SK-N-SH (cell line): ENCODE results near the gene FRMD6. TPM values are rescaled to one million over a fixed set of nuclear protein-coding genes. Genes with fewer than 3 reads are reported as not detected.

Source experiments
- CTCF ChIA-PET: fragments of 300-600, 350-600 bp; formaldehyde crosslinking; extraction: SDS; loops from one replicate; lab custom pipeline; 2021; lab: Yijun Ruan, JAX
- POLR2A ChIA-PET: fragments of 350-600 bp; sonication (Branson Sonifier 250); formaldehyde crosslinking; extraction: SDS; loops from one replicate; lab custom pipeline; 2020; ENCODE audit warnings: antibody characterized with exemption, inconsistent platforms; lab: Yijun Ruan, JAX
- DNase-seq: peaks from one replicate; pipeline ENCODE4 v3.0.0; 2012
- H2AFZ ChIP-seq: fragments of 200-600 bp; sonication (generic); 2 replicates; pipeline ENCODE4 v1.8.1; 2016; ENCODE audit warnings: antibody characterized with exemption, mild to moderate bottlenecking, low read depth
- H3F3A ChIP-seq: fragments of 200-600 bp; sonication (generic); replicated peaks from 2 replicates; pipeline ENCODE3; 2016; ENCODE audit warnings: antibody characterized with exemption, mild to moderate bottlenecking; ENCODE audit not compliant: insufficient read depth
- H3K27ac ChIP-seq, 2 experiments: fragments of 200-500 bp in 1 of 2; fragments of 200-600 bp in 1 of 2; sonication (Bioruptor generic) in 1 of 2; sonication (generic), shearing (Covaris generic) in 1 of 2; 2 replicates each; pipeline versions ENCODE4 v1.5.1 to v1.6.1; 2014 to 2016; ENCODE audit warnings: low read depth in 2 of 2, inconsistent platforms in 1 of 2, low read length in 1 of 2, mild to moderate bottlenecking in 1 of 2, mixed read lengths in 1 of 2
- H3K27me3 ChIP-seq: fragments of 200-600 bp; sonication (generic), shearing (Covaris generic); 2 replicates; pipeline ENCODE4 v1.6.1; 2016; ENCODE audit warnings: mixed run types; ENCODE audit not compliant: insufficient read depth
- H3K36me3 ChIP-seq, 2 experiments: fragments of 200-500 bp in 1 of 2; fragments of 200-600 bp in 1 of 2; sonication (Bioruptor generic) in 1 of 2; sonication (generic) in 1 of 2; replicated peaks in 1 of 2; 2 replicates each; pipeline versions ENCODE3 to v1.5.1; 2014 to 2016; ENCODE audit warnings: low read length in 1 of 2, mild to moderate bottlenecking in 1 of 2; ENCODE audit not compliant: insufficient read depth in 2 of 2, control insufficient read depth in 1 of 2
- H3K4me1 ChIP-seq, 2 experiments: fragments of 200-500 bp in 1 of 2; fragments of 200-600 bp in 1 of 2; sonication (Bioruptor generic) in 1 of 2; sonication (generic), shearing (Covaris generic) in 1 of 2; 2 replicates each; pipeline versions ENCODE4 v1.5.1 to v1.6.1; 2014 to 2016; ENCODE audit warnings: low read depth in 1 of 2, low read length in 1 of 2, mixed run types in 1 of 2; ENCODE audit not compliant: insufficient read depth in 2 of 2, control insufficient read depth in 1 of 2
- H3K4me2 ChIP-seq: fragments of 200-600 bp; sonication (generic), shearing (Covaris generic); 2 replicates; pipeline ENCODE4 v1.6.1; 2017; ENCODE audit warnings: mixed run types
- H3K4me3 ChIP-seq, 2 experiments: fragments of 200-500 bp in 1 of 2; fragments of 200-600 bp in 1 of 2; sonication (Bioruptor generic) in 1 of 2; sonication (generic), shearing (Covaris generic) in 1 of 2; 2 replicates each; pipeline versions ENCODE4 v1.5.1 to v1.8.1; 2014 to 2016; ENCODE audit warnings: low read depth in 2 of 2, inconsistent platforms in 1 of 2, low read length in 1 of 2, mild to moderate bottlenecking in 1 of 2, mixed read lengths in 1 of 2, moderate library complexity in 1 of 2
- H3K79me2 ChIP-seq: fragments of 200-600 bp; sonication (generic); 2 replicates; pipeline ENCODE4 v1.8.1; 2017; ENCODE audit warnings: mild to moderate bottlenecking; ENCODE audit not compliant: insufficient read depth
- H3K9ac ChIP-seq: fragments of 200-600 bp; sonication (generic); 2 replicates; pipeline ENCODE4 v1.6.1; 2017; ENCODE audit warnings: mixed run types
- H3K9me2 ChIP-seq: fragments of 200-600 bp; sonication (generic); 2 replicates; pipeline ENCODE4 v1.6.1; 2017; ENCODE audit warnings: mixed run types
- H3K9me3 ChIP-seq: fragments of 200-600 bp; sonication (generic); 2 replicates; pipeline ENCODE4 v1.6.1; 2017; ENCODE audit warnings: mixed run types, mild to moderate bottlenecking, moderate library complexity
- H4K20me1 ChIP-seq: fragments of 200-600 bp; sonication (generic); 2 replicates; pipeline ENCODE4 v1.6.1; 2017; ENCODE audit warnings: mild to moderate bottlenecking, mixed run types; ENCODE audit not compliant: insufficient read depth
- CTCF ChIP-seq: fragments of 200-600 bp; sonication (generic); IDR thresholded peaks from 2 replicates; pipeline ENCODE4 v1.6.1; 2017; ENCODE audit warnings: antibody characterized with exemption, mild to moderate bottlenecking, moderate library complexity
- EP300 ChIP-seq, 2 experiments: IDR thresholded peaks; 2 replicates each; pipeline versions ENCODE4 v1.4.0 to v1.6.1; 2012; ENCODE audit warnings: borderline replicate concordance in 1 of 2, low read depth in 1 of 2, low read length in 1 of 2
- EZH2phosphoT487 ChIP-seq: fragments of 200-600 bp; sonication (generic); IDR thresholded peaks from 2 replicates; pipeline ENCODE4 v1.6.1; 2017; ENCODE audit warnings: low read depth, mixed run types, mild to moderate bottlenecking, antibody characterized with exemption, moderate library complexity, borderline replicate concordance
- FOSL2 ChIP-seq: IDR thresholded peaks from 2 replicates; pipeline ENCODE4 v1.4.0; 2012; ENCODE audit warnings: low read depth, mild to moderate bottlenecking, moderate library complexity, borderline replicate concordance
- FOXJ3 ChIP-seq: sonication (generic); formaldehyde crosslinking; IDR thresholded peaks from 2 replicates; pipeline ENCODE4 v1.5.1; 2020; ENCODE audit warnings: mild to moderate bottlenecking, missing genetic modification reagents
- MEF2A ChIP-seq: IDR thresholded peaks from 2 replicates; pipeline ENCODE4 v1.4.0; 2012; ENCODE audit warnings: low read depth, borderline replicate concordance
- PBX3 ChIP-seq: IDR thresholded peaks from 2 replicates; pipeline ENCODE4; 2012
- POLR2AphosphoS5 ChIP-seq: IDR thresholded peaks from 2 replicates; pipeline ENCODE4 v1.6.1; 2012; ENCODE audit warnings: low read depth, low read length
- RCOR1 ChIP-seq: fragments of 150-350 bp; IDR thresholded peaks from 2 replicates; pipeline ENCODE4 v1.6.1; 2017; ENCODE audit warnings: antibody characterized with exemption, low read length
- RFX5 ChIP-seq: IDR thresholded peaks from 2 replicates; pipeline ENCODE4 v1.6.1; 2012; ENCODE audit warnings: mild to moderate bottlenecking, improper control_type of control experiment, low read length
- RXRA ChIP-seq: IDR thresholded peaks from 2 replicates; pipeline ENCODE4 v1.4.0; 2012; ENCODE audit warnings: low read depth, mild to moderate bottlenecking, borderline replicate concordance
- SIN3A ChIP-seq: IDR thresholded peaks from 2 replicates; pipeline ENCODE4 v1.6.1; 2012; ENCODE audit warnings: low read depth, mild to moderate bottlenecking, low read length, moderate library complexity, borderline replicate concordance
- TAF1 ChIP-seq: IDR thresholded peaks from 2 replicates; pipeline ENCODE4 v1.6.1; 2012; ENCODE audit warnings: low read depth, mild to moderate bottlenecking, low read length, moderate library complexity, borderline replicate concordance
- TCF12 ChIP-seq: IDR thresholded peaks from 2 replicates; pipeline ENCODE4 v1.4.0; 2012
- USF1 ChIP-seq: IDR thresholded peaks from 2 replicates; pipeline ENCODE4 v1.4.0; 2012; ENCODE audit warnings: low read depth, borderline replicate concordance
- USF2 ChIP-seq: fragments of 150-350 bp; IDR thresholded peaks from 2 replicates; pipeline ENCODE4 v1.6.1; 2017; ENCODE audit warnings: antibody characterized with exemption, low read length, low read depth, borderline replicate concordance
- YY1 ChIP-seq: IDR thresholded peaks from 2 replicates; pipeline ENCODE4 v1.4.0; 2012; ENCODE audit warnings: low read depth, mild to moderate bottlenecking
- WGBS: methylation state at CpG from one replicate; pipeline ENCODE4 v1.1.6; 2017; ENCODE audit warnings: low lambda C conversion rate; 5-methylcytosine and 5-hydroxymethylcytosine counted together
- polyA plus RNA-seq, 3 experiments: library from polyadenylated mRNA; depleted of rRNA; stranded (reverse); fragments of >200 nt; gene quantifications; 2 replicates each; pipeline ENCODE4 v1.2.3, GENCODE V29; 2012
- TF ChIP-seq, protein P1 (sequence below): IDR thresholded peaks from 2 replicates; pipeline ENCODE4 v1.4.0; 2012; ENCODE audit warnings: low read depth
- TF ChIP-seq, protein P2 (sequence below): IDR thresholded peaks from 2 replicates; pipeline ENCODE4 v1.4.0; 2012; ENCODE audit warnings: low read depth, borderline replicate concordance

Gene FRMD6
- polyA plus RNA-seq, 1 of the 3 experiments (the other 2 are of a cell fraction) = 147 TPM

DNA sequence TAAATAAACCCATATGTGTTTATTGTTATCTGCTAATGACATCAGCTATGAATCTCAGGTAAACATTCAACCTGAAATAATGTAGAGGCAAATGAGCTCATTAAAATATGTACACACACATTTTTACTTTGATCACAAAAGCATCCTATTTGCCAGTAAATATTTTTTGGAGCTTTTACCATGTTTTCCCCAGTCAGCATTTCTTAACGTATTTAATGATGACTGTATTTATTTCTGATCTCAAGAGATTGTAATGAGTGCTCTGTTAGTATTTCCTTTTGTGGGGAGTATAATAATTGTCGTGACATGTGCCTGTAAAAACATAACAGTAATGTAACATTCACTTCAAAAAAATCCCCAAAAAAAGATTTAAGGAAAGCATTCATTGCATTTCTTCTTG, 52.1 kb downstream of the FRMD6 start:
- CTCF ChIA-PET = interaction anchor here (1.3 kb wide), 1 partner anchor 9 kb away, joined by 4 read pairs; no protein-coding TSS in a partner anchor
- Histone ChIP-seq H4K20me1 (peaks cover 93% of the 10 kb centered on the region), H3K4me2 (no peak overlapping the region), H3K36me3 (peaks cover 95 to 96% of the 10 kb centered on the region in 2 experiments), H3K9me3 (no peaks in the 10 kb centered on the region)
- TF ChIP-seq MEF2A = no peak
- TF ChIP-seq RCOR1 = no peak
- no peak for TF ChIP-seq PBX3
- TF ChIP-seq, protein P1, sequence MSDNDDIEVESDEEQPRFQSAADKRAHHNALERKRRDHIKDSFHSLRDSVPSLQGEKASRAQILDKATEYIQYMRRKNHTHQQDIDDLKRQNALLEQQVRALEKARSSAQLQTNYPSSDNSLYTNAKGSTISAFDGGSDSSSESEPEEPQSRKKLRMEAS = no peak
- no peak for TF ChIP-seq USF1
- no peak for TF ChIP-seq FOXJ3 (CRISPR knock-in tag)
- TF ChIP-seq TAF1 = no peak
- TF ChIP-seq, all 33 proteins: peak for 0
- H2AFZ ChIP-seq = no peak overlapping the region
- peaks cover 2 to 13% of the 10 kb centered on the region in 2 experiments for H3K4me1 ChIP-seq
- no peak overlapping the region for H3K4me3 ChIP-seq
- peaks cover 93% of the 10 kb centered on the region for H3K79me2 ChIP-seq
- no peak for DNase-seq
- peak overlapping the region; percentile 8 to 16; a peak in 2 of 4 replicates for H3K27ac ChIP-seq
- POLR2A ChIA-PET = interaction anchor here (0.6 kb wide), 1 partner anchor 49 kb away, joined by 3 read pairs; no protein-coding TSS in a partner anchor
- no peak overlapping the region for H3K9ac ChIP-seq
- no peaks in the 10 kb centered on the region for H3K27me3 ChIP-seq
- H3K9me2 ChIP-seq = no peaks in the 10 kb centered on the region
- 92% methylated on average over 2 of the region's 2 CpGs for WGBS
- peaks cover 70% of the 10 kb centered on the region for H3F3A ChIP-seq

GRCh38 chr14:51704545-51704944, 52.8 kb downstream of the FRMD6 start:
- H3K9ac ChIP-seq = no peak overlapping the region
- H3K27ac ChIP-seq = peak overlapping the region; percentile 8 to 28; a peak in 2 of 4 replicates
- no peaks in the 10 kb centered on the region for H3K9me3 ChIP-seq
- peaks cover 74% of the 10 kb centered on the region for H3F3A ChIP-seq
- H3K4me1 ChIP-seq = peaks cover 2 to 6% of the 10 kb centered on the region in 2 experiments; a peak in 3 of 4 replicates
- H2AFZ ChIP-seq = no peak overlapping the region
- H3K9me2 ChIP-seq = no peaks in the 10 kb centered on the region
- no peak overlapping the region for H3K4me3 ChIP-seq
- peaks cover 93% of the 10 kb centered on the region for H3K79me2 ChIP-seq
- peaks cover 93% of the 10 kb centered on the region for H4K20me1 ChIP-seq
- no peaks in the 10 kb centered on the region for H3K27me3 ChIP-seq
- peaks cover 95 to 96% of the 10 kb centered on the region in 2 experiments for H3K36me3 ChIP-seq
- H3K4me2 ChIP-seq = no peak overlapping the region
- WGBS = 95% methylated on average over 3 of the region's 3 CpGs
- POLR2A ChIA-PET = no interaction called here
- DNase-seq = no peak
- CTCF ChIA-PET = no interaction called here
- TF ChIP-seq TCF12 (no peak), USF2 (no peak), YY1 (no peak), RXRA (no peak), FOSL2 (no peak), EZH2phosphoT487 (no peak), SIN3A (no peak), CTCF (no peak), EP300 (IDR thresholded peaks at IDR 0.05; ENCODE audit: borderline replicate concordance in 1 of 2, low read depth in 1 of 2, low read length in 1 of 2) (no peak), USF1 (no peak), POLR2AphosphoS5 (no peak), RCOR1 (no peak), MEF2A (no peak), RFX5 (no peak), FOXJ3 (CRISPR knock-in tag) (no peak)
- TF ChIP-seq, protein P2, sequence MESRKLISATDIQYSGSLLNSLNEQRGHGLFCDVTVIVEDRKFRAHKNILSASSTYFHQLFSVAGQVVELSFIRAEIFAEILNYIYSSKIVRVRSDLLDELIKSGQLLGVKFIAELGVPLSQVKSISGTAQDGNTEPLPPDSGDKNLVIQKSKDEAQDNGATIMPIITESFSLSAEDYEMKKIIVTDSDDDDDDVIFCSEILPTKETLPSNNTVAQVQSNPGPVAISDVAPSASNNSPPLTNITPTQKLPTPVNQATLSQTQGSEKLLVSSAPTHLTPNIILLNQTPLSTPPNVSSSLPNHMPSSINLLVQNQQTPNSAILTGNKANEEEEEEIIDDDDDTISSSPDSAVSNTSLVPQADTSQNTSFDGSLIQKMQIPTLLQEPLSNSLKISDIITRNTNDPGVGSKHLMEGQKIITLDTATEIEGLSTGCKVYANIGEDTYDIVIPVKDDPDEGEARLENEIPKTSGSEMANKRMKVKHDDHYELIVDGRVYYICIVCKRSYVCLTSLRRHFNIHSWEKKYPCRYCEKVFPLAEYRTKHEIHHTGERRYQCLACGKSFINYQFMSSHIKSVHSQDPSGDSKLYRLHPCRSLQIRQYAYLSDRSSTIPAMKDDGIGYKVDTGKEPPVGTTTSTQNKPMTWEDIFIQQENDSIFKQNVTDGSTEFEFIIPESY = no peak
